Loucy (cell line): ENCODE measurements around the gene DNAJC17.

ENCODE experiments used
- H2AFZ ChIP-seq: fragments of 200-600 bp; sonication (generic); 2 replicates; pipeline ENCODE4 v1.6.0; 2016; ENCODE audit warnings: antibody characterized with exemption, mild to moderate bottlenecking, low read length, moderate library complexity
- H3F3A ChIP-seq: fragments of 200-600 bp; 2 replicates; pipeline ENCODE4 v1.6.0; 2016; ENCODE audit warnings: antibody characterized with exemption, low read depth, mild to moderate bottlenecking
- H3K27me3 ChIP-seq: fragments of 200-600 bp; sonication (generic); 2 replicates; pipeline ENCODE4 v1.6.1; 2014; ENCODE audit warnings: low read length, mild to moderate bottlenecking; ENCODE audit not compliant: insufficient read depth, poor library complexity, severe bottlenecking
- H3K36me3 ChIP-seq: fragments of 200-600 bp; sonication (generic); 2 replicates; pipeline ENCODE4 v1.6.1; 2016; ENCODE audit warnings: low read length; ENCODE audit not compliant: insufficient read depth
- H3K4me1 ChIP-seq: fragments of 200-600 bp; sonication (generic); 2 replicates; pipeline ENCODE4 v1.5.1; 2014; ENCODE audit warnings: low read length, mild to moderate bottlenecking; ENCODE audit not compliant: insufficient read depth, poor library complexity, severe bottlenecking
- H3K4me2 ChIP-seq: fragments of 200-600 bp; sonication (generic); 2 replicates; pipeline ENCODE4 v1.6.0; 2014; ENCODE audit warnings: antibody characterized with exemption, low read length, low read depth, mild to moderate bottlenecking; ENCODE audit not compliant: poor library complexity, severe bottlenecking
- H3K4me3 ChIP-seq: fragments of 200-600 bp; sonication (generic); 2 replicates; pipeline ENCODE4 v1.5.1; 2014; ENCODE audit warnings: low read length, mild to moderate bottlenecking, mixed read lengths; ENCODE audit not compliant: poor library complexity, severe bottlenecking
- H3K79me2 ChIP-seq: fragments of 200-600 bp; sonication (generic); 2 replicates; pipeline ENCODE4 v1.6.1; 2014; ENCODE audit warnings: low read length; ENCODE audit not compliant: insufficient read depth
- H3K9ac ChIP-seq: fragments of 200-600 bp; sonication (generic); 2 replicates; pipeline ENCODE4 v1.6.0; 2014; ENCODE audit warnings: mild to moderate bottlenecking, low read depth, low read length, moderate library complexity; ENCODE audit not compliant: poor library complexity, severe bottlenecking
- H3K9me2 ChIP-seq: fragments of 200-600 bp; sonication (generic); replicated peaks from 2 replicates; pipeline ENCODE4 v1.6.1; 2016; ENCODE audit warnings: low read depth, low read length, mixed read lengths
- H3K9me3 ChIP-seq: fragments of 200-600 bp; sonication (generic); 2 replicates; pipeline ENCODE4 v1.6.1; 2014; ENCODE audit warnings: mild to moderate bottlenecking, antibody characterized with exemption, low read length, low read depth; ENCODE audit not compliant: insufficient read depth
- H4K20me1 ChIP-seq: fragments of 200-600 bp; sonication (generic); 2 replicates; pipeline ENCODE4 v1.6.0; 2014; ENCODE audit warnings: antibody characterized with exemption, low read length, mild to moderate bottlenecking; ENCODE audit not compliant: insufficient read depth, poor library complexity, severe bottlenecking
- CTCF ChIP-seq: fragments of 200-600 bp; sonication (generic); conservative IDR thresholded peaks from 2 replicates; pipeline ENCODE4 v1.5.1; 2014; ENCODE audit warnings: mild to moderate bottlenecking, antibody characterized with exemption, low read length
- EZH2phosphoT487 ChIP-seq: fragments of 200-600 bp; IDR thresholded peaks from 2 replicates; pipeline ENCODE4 v1.6.1; 2018; ENCODE audit warnings: antibody characterized with exemption, mild to moderate bottlenecking, moderate library complexity, borderline replicate concordance

Gene DNAJC17

DNA sequence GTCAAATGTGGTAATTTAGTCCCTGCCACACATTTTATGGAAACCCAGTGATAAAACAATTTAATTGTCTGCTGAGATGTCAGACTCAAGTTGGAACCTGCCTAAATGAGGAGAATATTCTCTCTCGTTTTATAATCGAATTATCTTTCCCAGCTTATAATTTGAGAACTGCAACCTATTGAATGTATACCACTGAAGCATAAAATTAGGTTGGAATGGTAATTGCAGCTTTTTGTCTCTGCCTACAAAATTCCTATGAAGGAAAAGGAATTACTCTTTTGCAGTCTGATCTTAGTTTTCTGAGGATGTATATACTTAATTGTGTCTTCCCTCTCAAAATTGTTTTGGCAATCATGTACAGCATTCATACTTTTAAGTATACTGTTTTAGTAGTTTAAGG is 83.4 kb downstream of the DNAJC17 start:
- H3K9ac ChIP-seq, result no peak overlapping the region
- H4K20me1 ChIP-seq, result no peaks in the 10 kb centered on the region
- no peaks in the 10 kb centered on the region for H3K27me3 ChIP-seq
- no peak overlapping the region for H2AFZ ChIP-seq
- no peak overlapping the region for H3K4me3 ChIP-seq
- H3K9me2 ChIP-seq, result no peaks in the 10 kb centered on the region
- H3K79me2 ChIP-seq, result no peaks in the 10 kb centered on the region
- H3K9me3 ChIP-seq, result no peaks in the 10 kb centered on the region
- H3F3A ChIP-seq, result peaks cover 4% of the 10 kb centered on the region; the same call in 1 of the 2 replicates
- no peaks in the 10 kb centered on the region for H3K4me1 ChIP-seq
- H3K36me3 ChIP-seq, result peaks cover 59% of the 10 kb centered on the region; the same call in 1 of the 2 replicates
- TF ChIP-seq CTCF (no peak), EZH2phosphoT487 (no peak)
- H3K4me2 ChIP-seq, result no peak overlapping the region

DNA sequence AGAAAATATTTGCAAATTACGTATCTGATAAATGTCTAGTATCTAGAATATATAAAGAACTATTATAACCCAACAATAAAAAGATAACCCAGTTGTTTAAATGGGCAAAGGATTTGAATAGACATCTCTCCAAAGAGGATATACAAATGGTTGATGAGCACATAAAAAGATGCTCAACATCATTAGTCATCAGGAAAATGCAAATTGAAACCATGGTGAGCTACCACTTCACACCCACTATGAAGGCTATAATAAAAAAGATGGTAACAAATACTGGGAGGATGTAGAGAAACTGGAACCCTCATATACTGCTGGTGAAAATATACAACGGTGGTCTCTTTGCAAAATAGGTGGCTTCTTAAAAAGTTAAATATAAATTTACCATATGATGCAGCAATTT is 84.3 kb downstream of the DNAJC17 start:
- Histone ChIP-seq H3K9me3 (no peaks in the 10 kb centered on the region), H3K4me2 (no peak overlapping the region), H3K9me2 (no peaks in the 10 kb centered on the region), H3K36me3 (peaks cover 59% of the 10 kb centered on the region; the same call in 1 of the 2 replicates), H3K79me2 (no peaks in the 10 kb centered on the region), H3K4me3 (no peak overlapping the region), H3K4me1 (no peaks in the 10 kb centered on the region), H4K20me1 (no peaks in the 10 kb centered on the region), H3K9ac (no peak overlapping the region), H3F3A (peaks cover 4% of the 10 kb centered on the region; the same call in 1 of the 2 replicates), H3K27me3 (no peaks in the 10 kb centered on the region), H2AFZ (no peak overlapping the region)
- no peak for TF ChIP-seq EZH2phosphoT487
- no peak for TF ChIP-seq CTCF

DNA sequence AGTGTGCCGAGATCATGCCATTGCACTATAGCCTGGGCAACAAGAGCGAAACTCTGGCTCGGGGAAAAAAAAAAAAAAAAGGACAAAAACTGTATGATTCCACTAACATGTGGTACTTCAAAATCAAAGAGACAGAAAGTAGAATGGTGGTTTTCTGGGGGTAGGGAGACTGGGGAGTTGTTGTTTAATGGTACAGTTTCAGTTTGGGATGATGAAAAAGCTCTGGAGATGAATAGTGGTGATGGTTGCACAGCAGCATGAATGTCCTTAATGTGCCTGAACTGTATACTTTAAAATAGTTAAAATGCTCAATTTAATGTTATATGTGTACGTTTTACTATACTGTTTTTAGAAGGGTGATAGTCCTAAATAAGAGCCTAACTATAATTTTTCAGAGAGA is 84.9 kb downstream of the DNAJC17 start:
- H2AFZ ChIP-seq, result no peak overlapping the region
- H3K4me3 ChIP-seq, result no peak overlapping the region
- H4K20me1 ChIP-seq, result no peaks in the 10 kb centered on the region
- no peak overlapping the region for H3K4me2 ChIP-seq
- no peaks in the 10 kb centered on the region for H3K9me2 ChIP-seq
- H3K36me3 ChIP-seq, result peaks cover 65% of the 10 kb centered on the region
- no peaks in the 10 kb centered on the region for H3K27me3 ChIP-seq
- no peaks in the 10 kb centered on the region for H3K79me2 ChIP-seq
- peaks cover 4% of the 10 kb centered on the region; the same call in 1 of the 2 replicates for H3F3A ChIP-seq
- no peaks in the 10 kb centered on the region for H3K4me1 ChIP-seq
- no peak for TF ChIP-seq EZH2phosphoT487
- no peak for TF ChIP-seq CTCF
- H3K9me3 ChIP-seq, result no peaks in the 10 kb centered on the region
- H3K9ac ChIP-seq, result no peak overlapping the region
